Measurements from ENCODE around the gene RBM10. TPM values are rescaled to one million over a fixed set of nuclear protein-coding genes. Genes with fewer than 3 reads are reported as not detected.
A peak's percentile ranks its signal among the peaks of the same experiment; 100 is the strongest.

Gene RBM10
- total RNA-seq, 1 experiment from 2014 or later = 52.3 TPM

GRCh38 chrX:47138171-47138570 lies 6.8 kb upstream of the RBM10 start:
- no peak for DNase-seq
- no peaks in the 10 kb centered on the region for H3K27me3 ChIP-seq
- H3K9me3 ChIP-seq (replicated peaks) = no peaks in the 10 kb centered on the region
- H3K4me3 ChIP-seq = no peak overlapping the region
- no peaks in the 10 kb centered on the region for H3K36me3 ChIP-seq
- no peaks in the 10 kb centered on the region for H3K4me1 ChIP-seq
- H3K27ac ChIP-seq = no peak overlapping the region

GRCh38 chrX:47143894-47144625 lies 961 bp upstream of the RBM10 start:
- Histone ChIP-seq H3K4me1 (no peaks in the 10 kb centered on the region), H3K9me3 (replicated peaks) (no peaks in the 10 kb centered on the region), H3K27me3 (no peaks in the 10 kb centered on the region), H3K4me3 (peak overlapping the region; percentile 92), H3K36me3 (no peaks in the 10 kb centered on the region), H3K27ac (peak overlapping the region; percentile 90)
- peak in 1 of 2 experiments; percentile 33 for DNase-seq

- Histone ChIP-seq H3K4me3 (peak overlapping the region; percentile 92), H3K27ac (peak overlapping the region; percentile 90), H3K9me3 (replicated peaks) (no peaks in the 10 kb centered on the region), H3K4me1 (no peaks in the 10 kb centered on the region), H3K27me3 (no peaks in the 10 kb centered on the region), H3K36me3 (no peaks in the 10 kb centered on the region)
- DNase-seq = peak; percentile 11 to 13
These were observed 537 bp downstream of the RBM10 start for GRCh38 chrX:47145395-47146120.

GRCh38 chrX:47146121-47146935 lies 1.3 kb downstream of the RBM10 start:
- H3K27ac ChIP-seq = no peak overlapping the region
- peak; percentile 59 to 65 for DNase-seq
- no peaks in the 10 kb centered on the region for H3K27me3 ChIP-seq
- no peaks in the 10 kb centered on the region for H3K9me3 ChIP-seq (replicated peaks)
- H3K36me3 ChIP-seq = no peaks in the 10 kb centered on the region
- no peaks in the 10 kb centered on the region for H3K4me1 ChIP-seq
- peak overlapping the region; percentile 92 for H3K4me3 ChIP-seq

- no peak for DNase-seq
- no peak overlapping the region for H3K4me3 ChIP-seq
- H3K4me1 ChIP-seq = no peaks in the 10 kb centered on the region
- H3K27me3 ChIP-seq = no peaks in the 10 kb centered on the region
- H3K27ac ChIP-seq = no peak overlapping the region
- no peaks in the 10 kb centered on the region for H3K9me3 ChIP-seq (replicated peaks)
- no peaks in the 10 kb centered on the region for H3K36me3 ChIP-seq
These were observed 2.2 kb downstream of the RBM10 start for GRCh38 chrX:47146936-47147859.

- H3K27me3 ChIP-seq = no peaks in the 10 kb centered on the region
- H3K4me1 ChIP-seq = no peaks in the 10 kb centered on the region
- no peaks in the 10 kb centered on the region for H3K36me3 ChIP-seq
- H3K27ac ChIP-seq = no peak overlapping the region
- no peaks in the 10 kb centered on the region for H3K9me3 ChIP-seq (replicated peaks)
- no peak overlapping the region for H3K4me3 ChIP-seq
- no peak for DNase-seq
These were observed 3.9 kb downstream of the RBM10 start for GRCh38 chrX:47148946-47149345.

GRCh38 chrX:47151435-47151834 lies 6.4 kb downstream of the RBM10 start:
- H3K27me3 ChIP-seq = no peaks in the 10 kb centered on the region
- no peak overlapping the region for H3K27ac ChIP-seq
- H3K9me3 ChIP-seq (replicated peaks) = no peaks in the 10 kb centered on the region
- no peaks in the 10 kb centered on the region for H3K4me1 ChIP-seq
- H3K4me3 ChIP-seq = no peak overlapping the region
- DNase-seq = no peak
- peaks cover 6% of the 10 kb centered on the region; the same call in 1 of the 2 replicates for H3K36me3 ChIP-seq

GRCh38 chrX:47156611-47157520 lies 11.8 kb downstream of the RBM10 start:
- Histone ChIP-seq H3K9me3 (replicated peaks) (no peaks in the 10 kb centered on the region), H3K4me3 (no peak overlapping the region), H3K36me3 (peaks cover 9% of the 10 kb centered on the region), H3K27ac (no peak overlapping the region), H3K27me3 (no peaks in the 10 kb centered on the region), H3K4me1 (no peaks in the 10 kb centered on the region)
- no peak for DNase-seq

- no peak for DNase-seq
- H3K4me1 ChIP-seq = no peaks in the 10 kb centered on the region
- H3K27me3 ChIP-seq = no peaks in the 10 kb centered on the region
These were observed 13.1 kb downstream of the RBM10 start for GRCh38 chrX:47158131-47158530.

GRCh38 chrX:47158781-47159180 lies 13.8 kb downstream of the RBM10 start:
- Histone ChIP-seq H3K4me1 (no peaks in the 10 kb centered on the region), H3K27me3 (no peaks in the 10 kb centered on the region)
- no peak for DNase-seq

More at GRCh38 chrX:47158131-47158530, 13.1 kb downstream of the RBM10 start:
- peaks cover 9% of the 10 kb centered on the region for H3K36me3 ChIP-seq
- no peaks in the 10 kb centered on the region for H3K9me3 ChIP-seq (replicated peaks)
- H3K27ac ChIP-seq = no peak overlapping the region
- H3K4me3 ChIP-seq = no peak overlapping the region

GRCh38 chrX:47160781-47161180 lies 15.8 kb downstream of the RBM10 start:
- H3K27me3 ChIP-seq = no peaks in the 10 kb centered on the region
- H3K4me1 ChIP-seq = no peaks in the 10 kb centered on the region
- H3K4me3 ChIP-seq = no peak overlapping the region
- H3K9me3 ChIP-seq (replicated peaks) = no peaks in the 10 kb centered on the region
- peaks cover 3% of the 10 kb centered on the region; the same call in 1 of the 2 replicates for H3K36me3 ChIP-seq
- no peak for DNase-seq
- no peak overlapping the region for H3K27ac ChIP-seq

More at GRCh38 chrX:47158781-47159180, 13.8 kb downstream of the RBM10 start:
- Histone ChIP-seq H3K4me3 (no peak overlapping the region), H3K27ac (no peak overlapping the region), H3K36me3 (peaks cover 9% of the 10 kb centered on the region), H3K9me3 (replicated peaks) (no peaks in the 10 kb centered on the region)

- Histone ChIP-seq H3K4me3 (no peak overlapping the region), H3K9me3 (replicated peaks) (no peaks in the 10 kb centered on the region), H3K4me1 (no peaks in the 10 kb centered on the region), H3K27ac (no peak overlapping the region), H3K27me3 (no peaks in the 10 kb centered on the region), H3K36me3 (no peaks in the 10 kb centered on the region)
- no peak for DNase-seq
These were observed 18.0 kb downstream of the RBM10 start for GRCh38 chrX:47162927-47163583.

GRCh38 chrX:47164420-47164819 lies 19.4 kb downstream of the RBM10 start:
- DNase-seq = no peak
- Histone ChIP-seq H3K4me3 (no peak overlapping the region), H3K36me3 (no peaks in the 10 kb centered on the region), H3K4me1 (no peaks in the 10 kb centered on the region), H3K27ac (no peak overlapping the region), H3K9me3 (replicated peaks) (no peaks in the 10 kb centered on the region), H3K27me3 (no peaks in the 10 kb centered on the region)
